Esophagus squamous epithelium (tissue), 4 donors: ENCODE data around the gene RPS6KA4.

Experiments used
- CTCF ChIP-seq, 6 experiments: fragments of 450-650 bp in 4 of 6; fragments of 200-600 bp in 2 of 6; sonication (generic) in 2 of 6; IDR thresholded peaks; one replicate each; pipeline ENCODE4 v1.5.1; 2016 to 2019; ENCODE audit warnings: antibody characterized with exemption in 6 of 6, mild to moderate bottlenecking in 4 of 6, moderate library complexity in 4 of 6
- POLR2A ChIP-seq, 4 donors: fragments of 450-650 bp; IDR thresholded peaks; one replicate each; pipeline ENCODE4 v1.6.1; 2017; ENCODE audit warnings: antibody characterized with exemption in 4 of 4, mild to moderate bottlenecking in 4 of 4, moderate library complexity in 3 of 4

- TF ChIP-seq POLR2A (IDR thresholded peaks at IDR 0.05), result no peak
- TF ChIP-seq CTCF (IDR thresholded peaks at IDR 0.05), result no peak
Measured at GRCh38 chr11:64353715-64354506, 5.1 kb upstream of the RPS6KA4 start.
